HG02840 (cell line): ENCODE measurements around the gene COL4A2.
"Not testable (repeated sequence)": the region's sequence is repeated elsewhere in the genome, so short reads cannot be mapped to it uniquely, and the experiment has no call there.

Source experiments
- ATAC-seq: cut with Tn5 transposase; IDR thresholded peaks from one replicate; pipeline ENCODE4 v1.9.1; 2021; ENCODE audit warnings: mild to moderate bottlenecking, moderate library complexity, moderate number of reproducible peaks; ENCODE audit not compliant: unreplicated experiment, low FRiP score

The COL4A2 gene

GRCh38 chr13:110483386-110483968 is 176.4 kb downstream of the COL4A2 start:
- ATAC-seq, result no peak

- ATAC-seq, result no peak
Observed at GRCh38 chr13:110484290-110485048, 177.4 kb downstream of the COL4A2 start.

- no peak for ATAC-seq
Observed at GRCh38 chr13:110485604-110486003, 178.5 kb downstream of the COL4A2 start.

GRCh38 chr13:110486061-110486715 is 179.1 kb downstream of the COL4A2 start:
- no peak for ATAC-seq

- not testable (repeated sequence) for ATAC-seq
Observed at GRCh38 chr13:110486880-110487279, 179.8 kb downstream of the COL4A2 start.

- ATAC-seq, result no peak
Observed at GRCh38 chr13:110490009-110490770, 183.1 kb downstream of the COL4A2 start.

GRCh38 chr13:110491869-110492678 is 185.0 kb downstream of the COL4A2 start:
- no peak for ATAC-seq

- no peak for ATAC-seq
Observed at GRCh38 chr13:110492679-110493593, 185.9 kb downstream of the COL4A2 start.

- ATAC-seq, result no peak
Observed at GRCh38 chr13:110493613-110494012, 186.5 kb downstream of the COL4A2 start.

- ATAC-seq, result no peak
Observed at GRCh38 chr13:110495376-110495775, 188.3 kb downstream of the COL4A2 start.

- no peak for ATAC-seq
Observed at GRCh38 chr13:110495881-110496280, 188.8 kb downstream of the COL4A2 start.

- ATAC-seq, result no peak
Observed at GRCh38 chr13:110496281-110496680, 189.2 kb downstream of the COL4A2 start.

GRCh38 chr13:110497003-110497402 is 189.9 kb downstream of the COL4A2 start:
- ATAC-seq, result no peak

GRCh38 chr13:110497896-110498295 is 190.8 kb downstream of the COL4A2 start:
- ATAC-seq, result not testable (repeated sequence)

GRCh38 chr13:110498327-110498726 is 191.2 kb downstream of the COL4A2 start:
- ATAC-seq, result no peak

- no peak for ATAC-seq
Observed at GRCh38 chr13:110498765-110499164, 191.7 kb downstream of the COL4A2 start.

- no peak for ATAC-seq
Observed at GRCh38 chr13:110499621-110500281, 192.7 kb downstream of the COL4A2 start.

GRCh38 chr13:110500341-110500740 is 193.3 kb downstream of the COL4A2 start:
- no peak for ATAC-seq
